ENCODE results near the gene HRH2.

DNA sequence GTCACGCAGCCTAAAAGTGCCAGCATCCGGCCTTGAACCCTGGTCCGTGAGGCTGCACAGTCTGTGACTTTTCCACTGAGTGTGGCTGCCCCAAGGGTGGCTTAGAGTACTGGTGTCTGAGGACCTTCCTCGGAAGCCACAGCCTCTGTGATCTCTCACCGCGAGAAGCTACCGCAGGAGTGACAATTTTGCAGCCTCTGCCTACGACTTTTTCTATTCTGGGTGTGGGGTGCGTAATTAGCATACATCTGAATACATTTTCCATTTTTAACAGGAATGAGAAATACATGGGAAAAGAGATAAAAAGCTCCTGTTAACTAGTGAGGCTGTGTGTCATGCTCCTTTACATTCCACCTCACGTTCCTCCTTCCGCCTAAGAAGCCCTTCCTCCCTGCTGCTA lies 48.3 kb upstream of the HRH2 start:
- TF ChIP-seq, protein P1, sequence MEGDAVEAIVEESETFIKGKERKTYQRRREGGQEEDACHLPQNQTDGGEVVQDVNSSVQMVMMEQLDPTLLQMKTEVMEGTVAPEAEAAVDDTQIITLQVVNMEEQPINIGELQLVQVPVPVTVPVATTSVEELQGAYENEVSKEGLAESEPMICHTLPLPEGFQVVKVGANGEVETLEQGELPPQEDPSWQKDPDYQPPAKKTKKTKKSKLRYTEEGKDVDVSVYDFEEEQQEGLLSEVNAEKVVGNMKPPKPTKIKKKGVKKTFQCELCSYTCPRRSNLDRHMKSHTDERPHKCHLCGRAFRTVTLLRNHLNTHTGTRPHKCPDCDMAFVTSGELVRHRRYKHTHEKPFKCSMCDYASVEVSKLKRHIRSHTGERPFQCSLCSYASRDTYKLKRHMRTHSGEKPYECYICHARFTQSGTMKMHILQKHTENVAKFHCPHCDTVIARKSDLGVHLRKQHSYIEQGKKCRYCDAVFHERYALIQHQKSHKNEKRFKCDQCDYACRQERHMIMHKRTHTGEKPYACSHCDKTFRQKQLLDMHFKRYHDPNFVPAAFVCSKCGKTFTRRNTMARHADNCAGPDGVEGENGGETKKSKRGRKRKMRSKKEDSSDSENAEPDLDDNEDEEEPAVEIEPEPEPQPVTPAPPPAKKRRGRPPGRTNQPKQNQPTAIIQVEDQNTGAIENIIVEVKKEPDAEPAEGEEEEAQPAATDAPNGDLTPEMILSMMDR (IDR thresholded peaks at IDR 0.05), result no peak
- TF ChIP-seq EZH2 (IDR thresholded peaks at IDR 0.05; ENCODE audit: borderline replicate concordance, insufficient read depth, low read depth, low read length, poor library complexity, severe bottlenecking), result no peak
